Endothelial cell of umbilical vein (primary cell): ENCODE results near the gene PPP2R5A. TPM values are rescaled to one million over a fixed set of nuclear protein-coding genes. Genes with fewer than 3 reads are reported as not detected.

Experiments used
- BruUV-seq: library from RNA; stranded (reverse); fragments of 400-500 nt; replicated peaks from 2 replicates; lab custom pipeline; 2021; lab: Mats Ljungman, UMichigan
- CTCF ChIA-PET: fragments of 300-600, 350-600 bp; sonication (Branson Sonifier 250); formaldehyde crosslinking; loops from one replicate; lab custom pipeline; 2021; ENCODE audit warnings: antibody characterized with exemption, inconsistent platforms; lab: Charles Lee
- POLR2A ChIA-PET: fragments of 300-600, 350-600 bp; sonication (Branson Sonifier 250); formaldehyde crosslinking; loops from one replicate; lab custom pipeline; 2021; ENCODE audit warnings: antibody characterized with exemption, inconsistent platforms; lab: Charles Lee
- DNase-seq: peaks from one replicate; pipeline ENCODE4 v3.0.0-alpha.2; 2011; ENCODE audit warnings: low read depth, low spot score
- FAIRE-seq: peaks from 2 replicates; lab custom pipeline; 2011; peaks lifted over from hg19 to GRCh38; lab: Jason Lieb, UNC
- H2AFZ ChIP-seq: 2 replicates; pipeline ENCODE4 v1.6.0; 2012; ENCODE audit warnings: low read depth, low read length, control low read depth, inconsistent platforms
- H3K27ac ChIP-seq: 2 replicates; pipeline ENCODE4 v1.5.1; 2011; ENCODE audit warnings: low read depth, mild to moderate bottlenecking, control low read depth, low read length, moderate library complexity; ENCODE audit not compliant: insufficient read depth
- H3K27me3 ChIP-seq, 2 experiments: 2 replicates each; pipeline versions ENCODE4 v1.6.0 to v1.6.1; 2011; ENCODE audit warnings: low read length in 2 of 2, mixed read lengths in 1 of 2; ENCODE audit not compliant: control insufficient read depth in 2 of 2, insufficient read depth in 2 of 2
- H3K36me3 ChIP-seq, 2 experiments: 2 replicates in 1 of 2; 3 replicates in 1 of 2; pipeline ENCODE4 v1.5.1; 2011; ENCODE audit warnings: low read length in 2 of 2, mild to moderate bottlenecking in 1 of 2, moderate library complexity in 1 of 2; ENCODE audit not compliant: control insufficient read depth in 2 of 2, insufficient read depth in 2 of 2; ENCODE audit errors: extremely low read depth in 1 of 2
- H3K4me1 ChIP-seq: 3 replicates; pipeline ENCODE4 v1.5.1; 2011; ENCODE audit warnings: mild to moderate bottlenecking, low read length; ENCODE audit not compliant: control insufficient read depth, insufficient read depth; ENCODE audit errors: extremely low read depth
- H3K4me2 ChIP-seq: 2 replicates; pipeline ENCODE4 v1.6.1; 2011; ENCODE audit warnings: low read length, control low read depth, mixed read lengths; ENCODE audit not compliant: insufficient read depth
- H3K4me3 ChIP-seq, 3 experiments: fragments of 200-600 bp in 1 of 3; sonication (generic), shearing (Covaris generic) in 1 of 3; replicated peaks in 1 of 3; 2 replicates each; pipeline ENCODE4 v1.5.1; 2011 to 2016; ENCODE audit warnings: control low read depth in 3 of 3, low read length in 3 of 3, mild to moderate bottlenecking in 2 of 3, inconsistent platforms in 1 of 3, low read depth in 1 of 3, moderate library complexity in 1 of 3; ENCODE audit not compliant: insufficient read depth in 1 of 3
- H3K79me2 ChIP-seq: 2 replicates; pipeline ENCODE4 v1.6.0; 2012; ENCODE audit warnings: low read length, inconsistent platforms; ENCODE audit not compliant: control insufficient read depth, insufficient read depth
- H3K9ac ChIP-seq: replicated peaks from 2 replicates; pipeline ENCODE3; 2011; ENCODE audit warnings: low read length, control low read depth; ENCODE audit not compliant: insufficient read depth; ENCODE audit errors: extremely low read depth
- H3K9me1 ChIP-seq: replicated peaks from 3 replicates; pipeline ENCODE4 v1.6.0; 2011; ENCODE audit warnings: mild to moderate bottlenecking, low read length; ENCODE audit not compliant: control insufficient read depth, insufficient read depth; ENCODE audit errors: extremely low read depth
- H3K9me3 ChIP-seq: replicated peaks from 2 replicates; pipeline ENCODE4 v1.5.1; 2012; ENCODE audit warnings: low read length, inconsistent platforms; ENCODE audit not compliant: control insufficient read depth, insufficient read depth
- H4K20me1 ChIP-seq: replicated peaks from 2 replicates; pipeline ENCODE3; 2011; ENCODE audit warnings: mild to moderate bottlenecking, low read length; ENCODE audit not compliant: control insufficient read depth, insufficient read depth; ENCODE audit errors: extremely low read depth
- CTCF ChIP-seq, 2 donors: IDR thresholded peaks; 1 replicate in 1 of 2; 2 replicates in 1 of 2; pipeline ENCODE4 v1.5.1; 2011; ENCODE audit warnings: low read length in 2 of 2, mild to moderate bottlenecking in 2 of 2, moderate library complexity in 2 of 2, control low read depth in 1 of 2, inconsistent platforms in 1 of 2, low read depth in 1 of 2; ENCODE audit not compliant: insufficient read depth in 1 of 2; ENCODE audit errors: extremely low read depth in 1 of 2
- EZH2 ChIP-seq: IDR thresholded peaks from 2 replicates; pipeline ENCODE4 v1.6.1; 2012; ENCODE audit warnings: borderline replicate concordance, low read depth, mild to moderate bottlenecking, moderate library complexity, low read length, inconsistent platforms; ENCODE audit not compliant: severe bottlenecking
- FOS ChIP-seq: IDR thresholded peaks from 2 replicates; pipeline ENCODE4 v1.6.1; 2011; ENCODE audit warnings: mild to moderate bottlenecking, low read length, moderate library complexity, borderline replicate concordance; ENCODE audit not compliant: insufficient read depth
- GATA2 ChIP-seq: IDR thresholded peaks from 2 replicates; pipeline ENCODE4 v1.7.0; 2011; ENCODE audit warnings: low read depth, mild to moderate bottlenecking, moderate library complexity, mixed read lengths, low read length; ENCODE audit not compliant: insufficient read length, insufficient read depth
- JUN ChIP-seq: IDR thresholded peaks from 2 replicates; pipeline ENCODE4 v1.6.1; 2011; ENCODE audit warnings: borderline replicate concordance, low read depth; ENCODE audit not compliant: insufficient read length, insufficient read depth
- MAX ChIP-seq: IDR thresholded peaks from 2 replicates; pipeline ENCODE4 v1.6.1; 2011; ENCODE audit not compliant: insufficient read depth, insufficient read length
- MYC ChIP-seq: IDR thresholded peaks from one replicate; pipeline ENCODE4 v1.6.1; 2011; ENCODE audit warnings: mild to moderate bottlenecking, low read depth, low read length
- POLR2A ChIP-seq: IDR thresholded peaks from 2 replicates; pipeline ENCODE4 v1.6.1; 2012; ENCODE audit warnings: low read depth, mild to moderate bottlenecking, control low read depth, low read length
- POLR2AphosphoS5 ChIP-seq: IDR thresholded peaks from 2 replicates; pipeline ENCODE4 v1.6.1; 2012; ENCODE audit warnings: low read depth, mild to moderate bottlenecking, control low read depth, low read length, moderate library complexity; ENCODE audit not compliant: insufficient read depth
- dilution Hi-C: fragments of 300-500 bp; cut with MboI; formaldehyde crosslinking; loops from one replicate; pipeline ENCODE4 v1.15.0; 2019; ENCODE audit warnings: low sequenced_read_pairs; ENCODE audit not compliant: extremely low pct_ligation_motif_present
- intact Hi-C: fragments of 100-400 bp; cut with micrococcal nuclease; formaldehyde crosslinking; loops from one replicate; pipeline ENCODE4 v1.10.0; 2022
- polyA plus RNA-seq, 4 experiments: library from polyadenylated mRNA; depleted of rRNA in 3 of 4; stranded (reverse) in 3 of 4; unstranded in 1 of 4; fragments of >200 nt; gene quantifications; 2 replicates each; pipeline versions ENCODE4 v1.2.1 to v1.2.3, GENCODE V29; 2011 to 2012; ENCODE audit warnings: missing spikeins in 1 of 4
- total RNA-seq: library from RNA; stranded (reverse); gene quantifications from 2 replicates; pipeline ENCODE4 v1.2.3, GENCODE V29; 2021

The PPP2R5A gene
- total and polyA plus RNA-seq, 2 donors (not counting 3 experiments of a cell fraction or from before 2014, with no cell fraction given): 11.9 to 34.5 TPM

- H2AFZ ChIP-seq: no peak overlapping the region
- CTCF ChIA-PET: interaction anchor here (0.8 to 1.0 kb wide), 2 partner anchors 11 to 15 kb away, joined by 3 to 6 read pairs; no protein-coding TSS in a partner anchor
- H4K20me1 ChIP-seq: no peaks in the 10 kb centered on the region
- TF ChIP-seq POLR2A (no peak), CTCF (IDR thresholded peaks at IDR 0.05; ENCODE audit: extremely low read depth in 1 of 2, insufficient read depth in 1 of 2, low read depth in 1 of 2, low read length in 2 of 2) (no peak), POLR2AphosphoS5 (no peak), MYC (no peak), EZH2 (no peak), FOS (no peak), JUN (no peak), MAX (no peak), GATA2 (no peak)
- no peak overlapping the region for H3K27ac ChIP-seq
- no peak overlapping the region for H3K9ac ChIP-seq
- POLR2A ChIA-PET: interaction anchor here (0.7 kb wide), 1 partner anchor 165 kb away, joined by 4 read pairs; no protein-coding TSS in a partner anchor
- H3K9me1 ChIP-seq: no peaks in the 10 kb centered on the region
- no peaks in the 10 kb centered on the region for H3K9me3 ChIP-seq
- no peak for DNase-seq
- no peaks in the 10 kb centered on the region for H3K36me3 ChIP-seq
- H3K4me3 ChIP-seq: no peak overlapping the region
- no peak overlapping the region for H3K4me2 ChIP-seq
- no peak for FAIRE-seq
- intact Hi-C loops (no loop called here), dilution Hi-C loops (no loop called here)
- H3K27me3 ChIP-seq: no peaks in the 10 kb centered on the region
- H3K79me2 ChIP-seq: peaks cover 4% of the 10 kb centered on the region
- H3K4me1 ChIP-seq: no peaks in the 10 kb centered on the region
- BruUV-seq: no TSS peak
Measured at GRCh38 chr1:212326541-212326940, 41.3 kb downstream of the PPP2R5A start.
